Epithelial cell of proximal tubule (primary cell): ENCODE results near the gene SRGAP1. TPM values are rescaled to one million over a fixed set of nuclear protein-coding genes. Genes with fewer than 3 reads are reported as not detected.
"Not testable (repeated sequence)": the region's sequence is repeated elsewhere in the genome, so short reads cannot be mapped to it uniquely, and the experiment has no call there.

Experiments
- DNase-seq: peaks from one replicate; pipeline ENCODE4 v3.0.0-alpha.2; 2011; ENCODE audit warnings: low read depth
- H3K4me3 ChIP-seq: 2 replicates; pipeline ENCODE4 v1.5.1; 2011; ENCODE audit warnings: low read depth, mild to moderate bottlenecking, low read length
- total RNA-seq: library from RNA; depleted of rRNA; stranded (reverse); fragments of >200 nt; gene quantifications from 2 replicates; pipeline ENCODE4 v1.2.3, GENCODE V29; 2015
- TF ChIP-seq, protein P1 (sequence below): conservative IDR thresholded peaks from 2 replicates; pipeline ENCODE4 v1.5.1; 2012; ENCODE audit warnings: low read depth, mild to moderate bottlenecking, low read length

SRGAP1 gene
- total RNA-seq, 1 donor from 2014 or later, result 9.4 TPM

DNA sequence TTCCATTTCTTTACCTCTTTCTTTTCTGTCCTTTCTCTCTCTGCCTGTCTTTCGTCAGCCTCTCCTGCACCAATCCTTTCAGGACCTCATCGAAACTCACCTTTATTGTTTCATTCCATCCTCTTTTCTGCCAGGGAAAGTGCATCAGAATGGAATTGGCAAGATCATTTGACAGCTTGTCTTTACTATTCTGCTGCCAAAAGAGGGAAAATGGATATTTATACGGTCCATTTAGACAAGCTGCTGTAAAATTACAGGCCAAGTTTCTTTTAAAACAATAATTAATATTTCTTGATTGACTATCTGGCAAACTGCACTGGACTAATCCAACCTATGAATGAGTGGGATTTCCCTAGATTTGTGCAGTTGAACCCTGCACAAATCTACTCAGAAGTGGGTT is 7.6 kb upstream of the SRGAP1 start:
- DNase-seq, result no peak
- H3K4me3 ChIP-seq, result no peak overlapping the region
- TF ChIP-seq, protein P1, sequence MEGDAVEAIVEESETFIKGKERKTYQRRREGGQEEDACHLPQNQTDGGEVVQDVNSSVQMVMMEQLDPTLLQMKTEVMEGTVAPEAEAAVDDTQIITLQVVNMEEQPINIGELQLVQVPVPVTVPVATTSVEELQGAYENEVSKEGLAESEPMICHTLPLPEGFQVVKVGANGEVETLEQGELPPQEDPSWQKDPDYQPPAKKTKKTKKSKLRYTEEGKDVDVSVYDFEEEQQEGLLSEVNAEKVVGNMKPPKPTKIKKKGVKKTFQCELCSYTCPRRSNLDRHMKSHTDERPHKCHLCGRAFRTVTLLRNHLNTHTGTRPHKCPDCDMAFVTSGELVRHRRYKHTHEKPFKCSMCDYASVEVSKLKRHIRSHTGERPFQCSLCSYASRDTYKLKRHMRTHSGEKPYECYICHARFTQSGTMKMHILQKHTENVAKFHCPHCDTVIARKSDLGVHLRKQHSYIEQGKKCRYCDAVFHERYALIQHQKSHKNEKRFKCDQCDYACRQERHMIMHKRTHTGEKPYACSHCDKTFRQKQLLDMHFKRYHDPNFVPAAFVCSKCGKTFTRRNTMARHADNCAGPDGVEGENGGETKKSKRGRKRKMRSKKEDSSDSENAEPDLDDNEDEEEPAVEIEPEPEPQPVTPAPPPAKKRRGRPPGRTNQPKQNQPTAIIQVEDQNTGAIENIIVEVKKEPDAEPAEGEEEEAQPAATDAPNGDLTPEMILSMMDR, result no peak

DNA sequence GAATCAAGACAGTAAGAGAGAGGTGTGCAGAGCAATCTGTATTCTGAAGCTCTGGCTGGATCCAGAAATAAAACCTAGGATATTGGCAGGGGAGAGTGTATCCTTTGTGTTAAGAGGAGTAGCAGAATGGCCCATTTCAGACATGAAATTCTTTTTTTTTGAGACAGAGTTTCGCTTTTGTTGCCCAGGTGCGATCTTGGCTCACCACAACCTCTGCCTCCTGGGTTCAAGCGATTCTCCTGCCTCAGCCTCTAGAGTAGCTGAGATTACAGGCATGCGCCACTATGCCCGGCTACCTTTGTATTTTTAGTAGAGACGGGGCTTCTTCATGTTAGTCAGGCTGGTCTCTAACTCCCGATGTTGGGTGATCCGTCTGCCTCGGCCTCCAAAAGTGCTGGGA is 6.1 kb upstream of the SRGAP1 start:
- no peak overlapping the region for H3K4me3 ChIP-seq
- TF ChIP-seq, protein P1, result no peak
- DNase-seq, result no peak

DNA sequence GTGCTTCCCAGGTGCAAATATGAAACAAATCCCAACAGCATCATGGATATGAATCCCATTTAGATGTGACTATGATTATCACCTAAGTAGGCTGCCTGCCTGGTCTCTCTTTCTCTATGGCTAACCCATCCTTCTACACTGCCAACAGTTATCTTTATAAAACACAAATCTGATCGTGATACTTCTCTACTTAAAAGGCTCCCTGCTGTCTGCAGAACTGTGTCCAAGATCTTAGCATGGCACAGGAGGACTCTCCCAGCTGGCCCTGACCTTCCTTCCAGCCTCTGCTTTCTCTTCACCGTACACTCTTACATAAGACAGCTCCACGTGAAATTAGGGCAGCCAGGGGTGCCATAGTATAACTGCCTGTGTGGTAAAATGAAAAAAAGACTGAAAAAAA is 3.5 kb upstream of the SRGAP1 start:
- DNase-seq, result no peak
- no peak overlapping the region for H3K4me3 ChIP-seq
- TF ChIP-seq, protein P1, result no peak

DNA sequence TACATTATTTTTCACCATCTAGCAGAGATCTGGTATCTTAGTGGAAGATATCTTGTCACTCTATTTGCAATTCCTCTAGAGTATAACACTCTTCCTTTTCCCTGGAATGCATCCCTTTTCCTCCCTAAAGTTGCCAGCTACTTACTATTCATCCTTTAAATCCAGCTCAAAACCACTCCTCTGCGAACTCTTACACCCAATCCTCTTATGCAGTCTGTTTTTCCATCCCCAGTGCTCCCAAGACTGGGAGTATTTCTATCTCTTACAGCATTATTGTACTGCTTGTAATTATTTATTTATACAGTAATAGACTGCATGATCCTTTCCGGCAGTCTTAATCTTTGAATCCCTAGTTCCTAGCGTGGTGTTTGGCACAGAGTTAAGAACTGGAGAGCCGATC is 2.9 kb upstream of the SRGAP1 start:
- TF ChIP-seq, protein P1, result no peak

DNA sequence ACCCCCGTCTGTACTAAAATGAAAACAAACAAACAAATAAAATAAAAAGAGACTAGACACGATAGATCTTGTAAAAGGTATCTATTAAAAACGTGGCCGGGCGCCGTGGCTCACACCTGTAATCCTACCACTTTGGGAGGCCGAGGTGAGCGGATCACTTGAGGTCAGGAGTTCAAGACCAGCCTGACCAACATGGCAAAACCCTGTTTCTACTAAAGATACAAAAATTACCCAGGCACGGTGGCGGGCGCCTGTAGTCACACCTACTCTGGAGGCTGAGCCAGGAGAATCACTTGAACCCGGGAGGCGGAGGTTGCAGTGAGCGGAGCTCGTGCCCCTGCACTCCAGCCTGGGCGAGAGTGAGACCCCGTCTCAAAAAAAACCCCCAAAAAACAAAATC is 1.8 kb upstream of the SRGAP1 start:
- not testable (repeated sequence) for H3K4me3 ChIP-seq, DNase-seq

More for the DNA sequence above, 2.9 kb upstream of the SRGAP1 start:
- no peak overlapping the region for H3K4me3 ChIP-seq
- DNase-seq, result no peak

DNA sequence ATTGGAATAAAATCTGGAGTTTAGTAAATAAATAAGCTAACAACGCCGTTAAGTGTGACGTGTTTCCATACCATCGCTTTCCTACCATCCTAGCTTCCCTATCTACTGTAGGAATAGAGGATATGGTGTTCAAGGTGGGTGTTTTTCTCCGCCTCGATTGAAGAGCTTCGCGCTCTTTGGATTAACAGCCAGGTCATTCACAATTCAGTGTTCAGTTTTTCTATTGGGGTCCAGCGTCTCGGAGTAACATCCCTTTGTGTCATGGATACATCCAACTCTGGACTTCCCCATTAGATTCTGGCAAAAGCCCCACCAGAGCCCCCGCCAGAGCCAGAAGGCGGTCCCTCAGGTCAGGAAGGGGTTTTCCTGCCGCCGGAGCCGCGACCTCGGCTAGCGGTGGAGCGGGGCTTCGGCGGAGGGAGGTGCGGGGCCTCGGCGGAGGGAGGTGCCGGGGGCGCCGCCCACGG is 1.2 kb upstream of the SRGAP1 start:
- no peak for DNase-seq
- peak overlapping the region; percentile 89 for H3K4me3 ChIP-seq
- TF ChIP-seq, protein P1, result no peak

DNA sequence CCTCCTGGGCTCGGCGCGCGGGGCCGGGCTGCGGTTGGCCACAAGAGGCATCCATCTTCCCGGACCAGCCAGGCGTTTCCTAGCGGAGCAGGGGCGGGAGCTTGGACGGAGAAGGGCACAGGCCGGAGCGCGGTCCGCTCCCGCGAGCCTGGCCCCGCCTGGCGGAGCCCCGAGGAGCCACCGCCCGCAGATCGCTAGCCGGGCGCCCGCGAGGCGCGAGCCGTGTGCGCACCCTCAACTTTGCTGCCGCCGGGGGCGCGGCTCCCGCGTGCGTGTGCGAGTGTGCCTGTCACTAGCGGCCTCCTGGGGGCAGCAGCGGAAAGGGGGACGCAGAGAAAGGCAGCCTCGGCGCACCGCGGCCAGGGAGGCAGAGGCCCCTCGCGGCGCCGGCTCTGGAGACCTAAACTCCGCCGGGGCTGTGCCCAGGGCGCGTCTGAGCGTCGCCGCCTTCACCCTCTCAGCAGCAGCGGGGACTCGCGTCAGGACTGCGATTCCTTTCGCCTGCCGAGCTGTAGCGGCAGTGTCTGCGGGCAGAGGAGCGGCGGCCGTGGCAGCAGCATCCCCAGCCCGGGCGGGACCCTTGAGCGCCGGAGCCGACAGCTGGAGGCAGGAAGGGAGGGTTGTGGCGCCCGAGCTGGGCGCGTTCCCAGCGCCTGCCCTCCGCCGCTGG is 644 bp upstream of the SRGAP1 start:
- peak overlapping the region; percentile 89 for H3K4me3 ChIP-seq
- TF ChIP-seq, protein P1, result peak; percentile 84
- no peak for DNase-seq
